Thyroid gland (tissue), 4 donors: ENCODE measurements around the gene ADAMTS6.

Experiments used
- CTCF ChIP-seq, 6 experiments: fragments of 200-600 bp in 3 of 6; fragments of 450-650 bp in 3 of 6; sonication (generic) in 3 of 6; IDR thresholded peaks; one replicate each; pipeline ENCODE4 v1.5.1; 2016 to 2019; ENCODE audit warnings: antibody characterized with exemption in 6 of 6, mild to moderate bottlenecking in 2 of 6, inconsistent platforms in 1 of 6, moderate library complexity in 1 of 6
- POLR2A ChIP-seq, 2 donors: fragments of 450-650 bp; IDR thresholded peaks; one replicate each; pipeline ENCODE4 v1.6.1; 2017; ENCODE audit warnings: antibody characterized with exemption in 2 of 2, mild to moderate bottlenecking in 2 of 2, moderate library complexity in 1 of 2

- TF ChIP-seq CTCF (IDR thresholded peaks at IDR 0.05) (no peak), POLR2A (IDR thresholded peaks at IDR 0.05) (no peak)
Observed at GRCh38 chr5:65382582-65382981, 99.1 kb downstream of the ADAMTS6 start.
